Liver (tissue), 9 donors: ENCODE results near the gene KLF5. TPM values are rescaled to one million over a fixed set of nuclear protein-coding genes. Genes with fewer than 3 reads are reported as not detected.

Source experiments
- DNase-seq: peaks from one replicate; pipeline ENCODE4 v3.0.0-alpha.2; 2017; ENCODE audit warnings: low spot score
- H3K27ac ChIP-seq, 2 donors: one replicate each; pipeline ENCODE4 v1.7.0; 2013; ENCODE audit warnings: inconsistent platforms in 2 of 2, low read length in 2 of 2, control low read depth in 1 of 2, low read depth in 1 of 2, mild to moderate bottlenecking in 1 of 2
- H3K27me3 ChIP-seq, 4 donors: one replicate each; pipeline versions ENCODE4 v1.6.1 to v1.7.0; 2013; ENCODE audit warnings: low read length in 3 of 4, inconsistent platforms in 1 of 4, mild to moderate bottlenecking in 1 of 4, moderate library complexity in 1 of 4; ENCODE audit not compliant: control insufficient read depth in 4 of 4, insufficient read depth in 4 of 4
- H3K36me3 ChIP-seq, 4 donors: one replicate each; pipeline versions ENCODE4 v1.6.1 to v1.7.0; 2013; ENCODE audit warnings: low read length in 3 of 4, mild to moderate bottlenecking in 3 of 4, low read depth in 1 of 4, moderate library complexity in 1 of 4; ENCODE audit not compliant: control insufficient read depth in 4 of 4, insufficient read depth in 3 of 4
- H3K4me1 ChIP-seq, 4 donors: one replicate each; pipeline versions ENCODE4 v1.6.1 to v1.7.0; 2013; ENCODE audit warnings: low read length in 3 of 4, mild to moderate bottlenecking in 3 of 4, moderate library complexity in 1 of 4; ENCODE audit not compliant: control insufficient read depth in 4 of 4, insufficient read depth in 4 of 4
- H3K4me3 ChIP-seq, 3 donors: one replicate each; pipeline versions ENCODE4 v1.6.1 to v1.7.0; 2013; ENCODE audit warnings: low read length in 3 of 3, control low read depth in 1 of 3, low read depth in 1 of 3, mild to moderate bottlenecking in 1 of 3
- H3K9ac ChIP-seq, 2 donors: one replicate each; pipeline ENCODE4 v1.7.0; 2013; ENCODE audit warnings: low read length in 2 of 2, mild to moderate bottlenecking in 2 of 2, moderate library complexity in 2 of 2, control low read depth in 1 of 2, low read depth in 1 of 2
- H3K9me3 ChIP-seq, 4 donors: one replicate each; pipeline versions ENCODE4 v1.6.1 to v1.7.0; 2013; ENCODE audit warnings: low read length in 3 of 4; ENCODE audit not compliant: control insufficient read depth in 4 of 4
- ATF3 ChIP-seq: IDR thresholded peaks from 2 replicates; pipeline ENCODE4 v1.6.1; 2016; ENCODE audit warnings: antibody characterized with exemption
- FOXA1 ChIP-seq: IDR thresholded peaks from 2 replicates; pipeline ENCODE4 v1.6.1; 2016; ENCODE audit warnings: antibody characterized with exemption
- FOXA2 ChIP-seq: IDR thresholded peaks from 2 replicates; pipeline ENCODE4 v1.6.1; 2016; ENCODE audit warnings: antibody characterized with exemption
- GABPA ChIP-seq, 2 donors: IDR thresholded peaks in 1 of 2; conservative IDR thresholded peaks in 1 of 2; 2 replicates each; pipeline ENCODE4 v1.6.1; 2016; ENCODE audit warnings: antibody characterized with exemption in 2 of 2, mild to moderate bottlenecking in 1 of 2, moderate library complexity in 1 of 2
- HNF4G ChIP-seq: IDR thresholded peaks from 2 replicates; pipeline ENCODE4 v1.6.1; 2016; ENCODE audit warnings: antibody characterized with exemption
- JUND ChIP-seq, 2 donors: IDR thresholded peaks; 2 replicates each; pipeline ENCODE4 v1.6.1; 2016; ENCODE audit warnings: antibody characterized with exemption in 2 of 2
- MAX ChIP-seq: IDR thresholded peaks from 2 replicates; pipeline ENCODE4 v1.6.1; 2016; ENCODE audit warnings: antibody characterized with exemption
- NR2F2 ChIP-seq: IDR thresholded peaks from 2 replicates; pipeline ENCODE4 v1.6.1; 2016; ENCODE audit warnings: antibody characterized with exemption
- RAD21 ChIP-seq, 2 donors: IDR thresholded peaks; 2 replicates each; pipeline ENCODE4 v1.6.1; 2016; ENCODE audit warnings: antibody characterized with exemption in 2 of 2, mild to moderate bottlenecking in 2 of 2
- REST ChIP-seq: IDR thresholded peaks from 2 replicates; pipeline ENCODE4 v1.6.1; 2016; ENCODE audit warnings: antibody characterized with exemption, mild to moderate bottlenecking
- RXRA ChIP-seq, 2 donors: IDR thresholded peaks; 2 replicates each; pipeline ENCODE4 v1.6.1; 2017 to 2018; ENCODE audit warnings: antibody characterized with exemption in 2 of 2, mild to moderate bottlenecking in 1 of 2
- TAF1 ChIP-seq: conservative IDR thresholded peaks from 2 replicates; pipeline ENCODE4 v1.6.1; 2016; ENCODE audit warnings: antibody characterized with exemption, mild to moderate bottlenecking
- ZBTB33 ChIP-seq: IDR thresholded peaks from 2 replicates; pipeline ENCODE4 v1.6.1; 2016; ENCODE audit warnings: antibody characterized with exemption
- WGBS: extraction: QIAGEN DNeasy Blood & Tissue Kit; methylation state at CpG from one replicate; pipeline ENCODE4 v1.1.7; 2013; 5-methylcytosine and 5-hydroxymethylcytosine counted together
- polyA plus RNA-seq, 2 donors: library from polyadenylated mRNA; stranded (reverse) in 1 of 2; unstranded in 1 of 2; fragments of 200-250 nt in 1 of 2; fragments of >200 nt in 1 of 2; fragmentation: Nextera tagmentation in 1 of 2; extraction: Ambion mirVana in 1 of 2; gene quantifications; one replicate each; pipeline versions ENCODE4 v1.2.1 to v1.2.3, GENCODE V29; 2013 to 2015
- total RNA-seq, 2 donors: library from RNA; depleted of rRNA; stranded (reverse); fragments of >200 nt; gene quantifications; one replicate each; pipeline ENCODE4 v1.2.3, GENCODE V29; 2014
- donor health status: healthy.
- donor health status: healthy.
- donor health status: healthy.
- donor health status: healthy.
- donor health status: healthy.

The KLF5 gene
- total and polyA plus RNA-seq, 4 donors, result 0.25 to 0.61 (median 0.36) TPM

GRCh38 chr13:73070451-73071098 is 11.8 kb downstream of the KLF5 start:
- no peak for DNase-seq
- WGBS, result 87% methylated on average over 5 of the region's 5 CpGs
- Histone ChIP-seq H3K36me3 (no peaks in the 10 kb centered on the region), H3K27me3 (no peaks in the 10 kb centered on the region), H3K9ac (no peak overlapping the region), H3K4me3 (no peak overlapping the region), H3K27ac (no peak overlapping the region), H3K4me1 (no peaks in the 10 kb centered on the region), H3K9me3 (no peaks in the 10 kb centered on the region)
- TF ChIP-seq RAD21 (IDR thresholded peaks at IDR 0.05) (no peak), ATF3 (no peak), RXRA (IDR thresholded peaks at IDR 0.05) (no peak), TAF1 (no peak), FOXA1 (no peak), ZBTB33 (no peak), GABPA (IDR thresholded peaks at IDR 0.05 in 1 of 2, conservative IDR thresholded peaks at IDR 0.05 in 1 of 2) (no peak), FOXA2 (no peak)

GRCh38 chr13:73072239-73072900 is 13.6 kb downstream of the KLF5 start:
- WGBS, result 73% methylated on average over 10 of the region's 10 CpGs
- Histone ChIP-seq H3K9ac (no peak overlapping the region), H3K4me3 (no peak overlapping the region), H3K27ac (no peak overlapping the region), H3K27me3 (no peaks in the 10 kb centered on the region), H3K4me1 (no peaks in the 10 kb centered on the region), H3K9me3 (no peaks in the 10 kb centered on the region), H3K36me3 (no peaks in the 10 kb centered on the region)
- TF ChIP-seq GABPA (IDR thresholded peaks at IDR 0.05 in 1 of 2, conservative IDR thresholded peaks at IDR 0.05 in 1 of 2) (no peak), ZBTB33 (no peak), HNF4G (no peak)
- no peak for DNase-seq

- 74% methylated on average over 3 of the region's 3 CpGs for WGBS
- DNase-seq, result no peak
These were observed 14.2 kb downstream of the KLF5 start for GRCh38 chr13:73073050-73073449.

More at GRCh38 chr13:73073050-73073449, 14.2 kb downstream of the KLF5 start:
- H3K36me3 ChIP-seq, result no peaks in the 10 kb centered on the region
- H3K4me3 ChIP-seq, result no peak overlapping the region
- H3K9me3 ChIP-seq, result no peaks in the 10 kb centered on the region
- TF ChIP-seq RAD21 (IDR thresholded peaks at IDR 0.05) (no peak), NR2F2 (no peak), REST (no peak), MAX (no peak), JUND (IDR thresholded peaks at IDR 0.05) (no peak)
- H3K27ac ChIP-seq, result no peak overlapping the region
- H3K4me1 ChIP-seq, result no peaks in the 10 kb centered on the region
- no peaks in the 10 kb centered on the region for H3K27me3 ChIP-seq
- no peak overlapping the region for H3K9ac ChIP-seq
